Activated CD4-positive, alpha-beta T cell treated with anti-CD3 and anti-CD28 coated beads, Interleukin-2, amount 10 ng/mL, durations not matched to agents 24 days and 14 days (primary cell): ENCODE results near the gene ASPN. TPM values are rescaled to one million over a fixed set of nuclear protein-coding genes. Genes with fewer than 3 reads are reported as not detected.

Source experiments
- DNase-seq: peaks from one replicate; pipeline ENCODE4 v3.0.0; 2022
- H3K27ac Mint-ChIP-seq: one replicate; pipeline ENCODE4 v1.8.0; 2022; ENCODE audit warnings: mild to moderate bottlenecking, mixed read lengths
- H3K27me3 Mint-ChIP-seq: one replicate; pipeline ENCODE4 v1.8.0; 2022; ENCODE audit warnings: mixed read lengths
- H3K36me3 Mint-ChIP-seq: one replicate; pipeline ENCODE4 v1.8.0; 2022; ENCODE audit warnings: low read depth, mild to moderate bottlenecking, mixed read lengths
- H3K4me1 Mint-ChIP-seq: one replicate; pipeline ENCODE4 v1.8.0; 2021; ENCODE audit warnings: mixed read lengths
- H3K4me3 Mint-ChIP-seq: one replicate; pipeline ENCODE4 v1.8.0; 2022; ENCODE audit warnings: mild to moderate bottlenecking, moderate library complexity, mixed read lengths
- H3K9me3 Mint-ChIP-seq: one replicate; pipeline ENCODE4 v1.8.0; 2021; ENCODE audit warnings: mixed read lengths
- intact Hi-C: fragments of 100-400 bp; cut with micrococcal nuclease; formaldehyde crosslinking; loops from one replicate; pipeline ENCODE4 v1.15.1; 2023
- total RNA-seq: library from RNA; stranded (reverse); gene quantifications from 2 replicates; pipeline ENCODE4 v1.2.3, GENCODE V29; 2022

Gene ASPN
- total RNA-seq, 1 donor from 2014 or later = not detected

DNA sequence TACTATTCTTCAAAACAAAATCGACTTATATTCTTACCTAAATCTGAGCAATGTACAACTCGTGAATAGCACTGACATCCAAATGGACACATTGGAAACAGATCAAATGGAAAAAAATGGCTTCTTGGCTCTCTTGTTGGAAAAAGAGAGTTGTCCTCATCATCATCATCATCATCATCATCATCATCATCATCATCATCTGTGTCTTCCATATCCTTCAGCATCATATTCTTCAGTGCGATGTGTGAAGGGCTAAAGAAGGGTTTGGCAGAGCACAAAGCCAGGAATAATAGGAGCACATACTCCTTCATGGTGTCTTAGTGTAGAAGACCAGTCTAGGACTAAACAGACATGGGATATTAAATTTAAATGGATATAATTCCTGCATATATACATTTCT lies 7.7 kb downstream of the ASPN start:
- Mint-ChIP-seq H3K27me3 (no peaks in the 10 kb centered on the region), H3K4me3 (no peak overlapping the region), H3K27ac (no peak overlapping the region), H3K9me3 (no peaks in the 10 kb centered on the region), H3K36me3 (no peaks in the 10 kb centered on the region), H3K4me1 (no peaks in the 10 kb centered on the region)
- DNase-seq = no peak
- intact Hi-C loops = no loop called here

- Mint-ChIP-seq H3K4me3 (no peak overlapping the region), H3K27me3 (no peaks in the 10 kb centered on the region), H3K4me1 (no peaks in the 10 kb centered on the region), H3K9me3 (no peaks in the 10 kb centered on the region), H3K27ac (no peak overlapping the region), H3K36me3 (no peaks in the 10 kb centered on the region)
- intact Hi-C loops = no loop called here
- no peak for DNase-seq
Measured at GRCh38 chr9:92468206-92468605, 14.1 kb downstream of the ASPN start.

DNA sequence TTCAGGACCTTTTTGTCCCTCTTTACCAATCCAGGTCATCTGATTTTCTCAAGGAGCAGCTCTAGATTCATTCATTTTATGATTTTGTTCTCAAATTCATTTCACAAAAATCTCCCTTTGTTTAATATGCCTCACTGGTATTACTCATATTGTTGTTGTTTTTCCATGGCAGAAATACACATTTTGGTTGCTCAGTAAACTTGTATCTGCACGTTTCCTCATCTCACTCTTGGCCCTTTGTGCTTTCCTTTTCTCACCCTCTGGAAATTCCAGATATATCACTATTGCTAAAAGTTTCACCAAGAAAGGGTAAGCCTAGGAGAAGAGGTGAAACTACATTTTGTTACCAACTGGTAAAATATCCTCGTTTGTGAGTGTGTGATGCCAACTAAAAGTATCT lies 14.8 kb downstream of the ASPN start:
- Mint-ChIP-seq H3K4me1 (no peaks in the 10 kb centered on the region), H3K36me3 (no peaks in the 10 kb centered on the region), H3K27ac (no peak overlapping the region), H3K9me3 (no peaks in the 10 kb centered on the region), H3K27me3 (no peaks in the 10 kb centered on the region), H3K4me3 (no peak overlapping the region)
- intact Hi-C loops = no loop called here
- DNase-seq = no peak

DNA sequence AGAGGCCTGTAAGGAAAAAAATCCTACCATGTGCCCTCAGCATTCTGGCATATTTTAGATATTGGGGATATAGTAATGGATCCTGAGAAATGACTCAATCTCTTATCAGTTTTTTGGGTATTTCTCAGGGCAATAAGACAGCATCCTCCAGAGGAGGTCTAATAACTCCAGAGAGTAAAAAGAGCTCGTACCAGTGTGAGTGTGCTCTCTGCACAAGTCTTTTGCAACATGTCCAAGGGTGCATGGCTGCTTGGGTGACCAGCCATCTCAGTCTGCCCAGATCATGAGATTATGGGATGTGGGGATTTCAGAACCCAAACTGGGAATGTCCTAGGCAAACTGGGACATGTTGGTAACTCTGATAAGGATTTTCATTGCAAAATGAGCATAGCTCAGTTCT lies 15.3 kb downstream of the ASPN start:
- intact Hi-C loops = no loop called here
- Mint-ChIP-seq H3K27ac (no peak overlapping the region), H3K36me3 (no peaks in the 10 kb centered on the region), H3K27me3 (no peaks in the 10 kb centered on the region), H3K9me3 (no peaks in the 10 kb centered on the region), H3K4me1 (no peaks in the 10 kb centered on the region), H3K4me3 (no peak overlapping the region)
- DNase-seq = peak; percentile 34

DNA sequence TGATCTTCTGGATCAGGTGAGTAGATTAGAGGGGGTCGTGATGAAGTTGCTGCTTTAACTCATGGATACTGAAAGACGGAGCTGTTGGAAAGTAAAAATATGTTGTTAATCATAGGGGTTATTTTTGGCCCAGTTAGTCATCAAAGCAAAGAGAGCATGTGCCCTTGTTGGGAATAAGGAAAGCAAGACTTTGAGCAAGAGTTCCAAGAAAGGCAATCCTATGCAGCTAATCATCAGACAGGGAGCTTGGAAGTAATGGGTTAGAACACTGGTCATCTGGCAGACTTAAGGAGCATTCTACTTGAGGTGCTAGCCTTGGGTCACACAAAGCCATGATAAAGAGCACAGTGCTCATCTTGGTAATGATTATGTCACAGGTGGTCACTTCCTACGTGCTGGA lies 18.3 kb downstream of the ASPN start:
- no peak overlapping the region for H3K27ac Mint-ChIP-seq
- no peak overlapping the region for H3K4me3 Mint-ChIP-seq
- no peaks in the 10 kb centered on the region for H3K4me1 Mint-ChIP-seq
- DNase-seq = no peak
- H3K9me3 Mint-ChIP-seq = no peaks in the 10 kb centered on the region
- intact Hi-C loops = no loop called here
- H3K36me3 Mint-ChIP-seq = no peaks in the 10 kb centered on the region
- no peaks in the 10 kb centered on the region for H3K27me3 Mint-ChIP-seq

GRCh38 chr9:92463387-92463786 lies 18.9 kb downstream of the ASPN start:
- Mint-ChIP-seq H3K4me3 (no peak overlapping the region), H3K4me1 (no peaks in the 10 kb centered on the region), H3K9me3 (no peaks in the 10 kb centered on the region), H3K27me3 (no peaks in the 10 kb centered on the region), H3K36me3 (no peaks in the 10 kb centered on the region), H3K27ac (no peak overlapping the region)
- intact Hi-C loops = no loop called here
- DNase-seq = no peak

DNA sequence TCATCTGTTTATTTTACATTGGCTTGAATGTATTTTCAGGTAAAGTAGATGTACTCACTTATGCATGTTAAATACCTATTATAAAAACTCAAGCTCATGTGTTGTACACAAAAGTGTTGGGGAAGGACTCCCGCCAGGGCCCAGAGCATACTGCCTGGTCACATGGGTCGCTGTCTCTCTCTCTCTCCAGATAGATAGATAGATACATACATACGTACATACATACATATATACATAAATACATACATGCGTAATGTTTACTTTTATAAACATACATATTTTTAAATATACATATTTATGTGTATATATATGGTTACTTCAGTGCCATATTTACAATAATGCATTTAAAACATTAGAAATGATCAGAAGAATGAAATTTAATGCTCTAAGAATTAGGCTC lies 24.7 kb downstream of the ASPN start:
- no peak overlapping the region for H3K4me3 Mint-ChIP-seq
- intact Hi-C loops = no loop called here
- no peak overlapping the region for H3K27ac Mint-ChIP-seq
- no peaks in the 10 kb centered on the region for H3K27me3 Mint-ChIP-seq
- H3K9me3 Mint-ChIP-seq = no peaks in the 10 kb centered on the region
- no peaks in the 10 kb centered on the region for H3K4me1 Mint-ChIP-seq
- no peaks in the 10 kb centered on the region for H3K36me3 Mint-ChIP-seq
- no peak for DNase-seq

DNA sequence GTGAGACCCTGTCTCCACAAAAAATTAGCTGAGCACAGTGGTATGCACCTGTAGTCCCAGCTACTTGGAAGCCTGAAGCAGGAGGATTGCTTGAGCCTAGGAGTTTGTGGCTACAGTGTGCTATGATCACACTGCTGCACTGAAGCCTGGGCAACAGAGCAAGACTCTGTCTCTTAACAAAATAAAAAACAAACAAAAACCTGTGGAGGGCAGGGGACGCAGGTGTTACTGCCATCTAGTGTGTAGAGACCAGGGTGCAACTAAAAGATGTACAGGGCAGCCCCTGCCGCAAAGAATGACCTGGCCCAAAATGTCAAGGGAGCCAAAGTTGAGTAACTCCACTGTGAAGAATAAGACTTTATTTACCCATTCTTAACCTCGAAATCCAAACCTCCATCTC lies 27.1 kb downstream of the ASPN start:
- no peaks in the 10 kb centered on the region for H3K36me3 Mint-ChIP-seq
- H3K27me3 Mint-ChIP-seq = no peaks in the 10 kb centered on the region
- intact Hi-C loops = no loop called here
- H3K4me1 Mint-ChIP-seq = no peaks in the 10 kb centered on the region
- H3K4me3 Mint-ChIP-seq = no peak overlapping the region
- no peaks in the 10 kb centered on the region for H3K9me3 Mint-ChIP-seq
- no peak overlapping the region for H3K27ac Mint-ChIP-seq
- peak; percentile 59 for DNase-seq

DNA sequence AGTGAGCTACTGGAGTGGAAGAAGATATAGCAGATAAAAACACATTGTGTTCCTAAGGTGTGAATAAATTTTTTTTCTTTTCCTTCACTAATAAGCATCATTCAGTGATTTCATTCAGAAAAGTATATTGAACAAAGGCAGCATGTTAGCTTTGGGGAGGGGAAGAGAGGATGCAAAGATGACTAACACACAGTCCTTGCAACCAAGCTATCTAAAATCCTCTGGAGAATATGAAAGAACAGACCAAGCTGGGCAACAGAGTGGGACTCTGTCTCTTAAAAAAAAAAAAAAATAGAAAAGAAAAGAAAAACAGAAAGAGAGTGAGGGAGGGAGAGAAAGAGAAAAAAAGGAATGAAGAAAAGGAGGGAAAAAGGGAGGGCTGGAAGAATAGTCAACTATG lies 35.8 kb downstream of the ASPN start:
- Mint-ChIP-seq H3K36me3 (no peaks in the 10 kb centered on the region), H3K9me3 (no peaks in the 10 kb centered on the region), H3K27ac (no peak overlapping the region), H3K27me3 (no peaks in the 10 kb centered on the region), H3K4me1 (no peaks in the 10 kb centered on the region), H3K4me3 (no peak overlapping the region)
- DNase-seq = no peak
- intact Hi-C loops = no loop called here

- Mint-ChIP-seq H3K4me1 (peaks cover 6% of the 10 kb centered on the region), H3K9me3 (no peaks in the 10 kb centered on the region), H3K27me3 (no peaks in the 10 kb centered on the region), H3K36me3 (no peaks in the 10 kb centered on the region), H3K4me3 (no peak overlapping the region), H3K27ac (no peak overlapping the region)
- intact Hi-C loops = no loop called here
- peak; percentile 46 for DNase-seq
Measured at GRCh38 chr9:92444841-92445240, 37.5 kb downstream of the ASPN start.

DNA sequence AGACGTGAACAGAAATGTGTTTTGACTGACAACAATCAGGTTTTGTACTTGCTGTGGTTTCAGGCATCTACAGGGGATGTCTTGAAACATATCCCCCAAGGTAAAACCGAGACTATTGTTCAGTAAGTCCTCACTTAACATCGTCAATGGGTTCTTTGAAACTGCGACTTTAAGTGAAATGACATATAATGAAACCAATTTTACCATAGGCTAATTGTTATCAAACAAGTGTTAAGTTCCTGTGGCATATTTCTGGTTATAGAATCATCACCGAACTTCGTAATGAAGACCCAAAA lies 41.6 kb downstream of the ASPN start:
- H3K27me3 Mint-ChIP-seq = no peaks in the 10 kb centered on the region
- no peak overlapping the region for H3K27ac Mint-ChIP-seq
- peak overlapping the region; percentile 7 for H3K4me3 Mint-ChIP-seq
- H3K36me3 Mint-ChIP-seq = no peaks in the 10 kb centered on the region
- peaks cover 7% of the 10 kb centered on the region for H3K4me1 Mint-ChIP-seq
- no peak for DNase-seq
- intact Hi-C loops = no loop called here
- no peaks in the 10 kb centered on the region for H3K9me3 Mint-ChIP-seq

DNA sequence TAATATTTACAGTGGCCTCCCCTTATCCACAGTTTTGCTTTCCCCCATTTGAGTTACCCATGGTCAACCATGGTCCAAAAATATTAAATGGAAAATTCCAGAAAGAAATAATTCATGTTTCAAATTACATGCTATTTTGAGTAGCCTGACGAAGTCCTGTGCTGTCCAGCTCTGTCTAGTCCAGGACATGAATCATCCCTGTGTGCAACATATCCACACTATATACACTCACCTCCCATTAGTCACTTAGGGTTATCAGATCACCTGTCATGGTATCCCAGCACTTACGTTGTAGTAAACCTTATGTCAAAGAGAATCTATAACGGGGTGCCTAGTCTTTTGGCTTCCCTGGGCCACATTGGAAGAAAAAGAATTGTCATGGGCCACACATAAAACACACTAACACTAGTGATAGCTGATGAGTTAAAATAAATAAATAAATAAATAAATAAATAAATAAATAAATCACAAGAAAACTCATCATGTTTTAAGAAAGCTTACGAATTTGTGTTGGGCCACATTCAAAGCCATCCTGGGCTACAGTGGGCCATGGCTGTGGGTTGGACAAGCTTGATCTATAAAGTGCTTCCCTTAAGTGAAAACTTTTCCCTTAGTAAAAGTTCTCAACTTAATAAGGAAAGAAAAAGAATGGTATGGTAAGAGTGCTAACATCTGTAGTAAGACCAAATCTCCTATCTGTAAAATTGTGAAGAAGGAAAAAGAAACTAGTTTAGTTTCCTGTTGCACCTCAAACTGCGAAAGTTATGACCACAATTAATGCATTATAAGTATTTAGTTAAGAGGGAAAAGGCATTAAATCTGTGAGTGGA lies 42.2 kb downstream of the ASPN start:
- Mint-ChIP-seq H3K4me1 (peaks cover 7% of the 10 kb centered on the region), H3K27me3 (no peaks in the 10 kb centered on the region), H3K27ac (no peak overlapping the region), H3K9me3 (no peaks in the 10 kb centered on the region), H3K4me3 (peak overlapping the region; percentile 7), H3K36me3 (no peaks in the 10 kb centered on the region)
- intact Hi-C loops = no loop called here
- no peak for DNase-seq

DNA sequence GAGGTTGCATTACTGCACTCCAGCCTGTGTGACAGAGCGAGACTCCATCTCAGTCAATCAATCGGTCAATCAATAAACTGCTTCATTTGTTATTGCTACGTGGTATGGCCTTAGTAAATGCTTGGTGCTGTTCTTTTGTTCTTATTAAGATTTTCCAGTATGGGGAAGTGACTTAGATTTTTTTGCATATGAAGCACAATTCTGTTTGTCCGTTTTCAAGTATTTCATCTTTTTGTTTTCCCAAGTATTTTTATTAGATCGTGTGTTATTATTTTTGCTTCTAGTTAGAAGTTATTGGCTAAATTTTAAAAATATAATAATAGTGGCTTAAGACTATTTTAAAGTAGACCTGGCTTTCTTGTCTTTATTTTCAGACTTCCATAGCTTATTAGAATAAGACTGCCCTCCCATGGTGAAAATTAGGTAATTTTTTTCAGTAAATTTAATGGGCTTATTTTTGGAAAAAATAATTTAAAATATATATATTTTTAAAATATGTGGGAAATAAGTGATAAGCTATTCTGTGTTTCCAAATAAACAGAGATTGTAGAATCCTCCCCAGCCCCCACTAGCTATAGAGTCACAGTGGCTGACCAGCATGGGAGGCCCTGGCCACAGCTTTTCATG lies 43.3 kb downstream of the ASPN start:
- Mint-ChIP-seq H3K27ac (no peak overlapping the region), H3K27me3 (no peaks in the 10 kb centered on the region), H3K9me3 (no peaks in the 10 kb centered on the region), H3K4me1 (peaks cover 7% of the 10 kb centered on the region), H3K4me3 (no peak overlapping the region), H3K36me3 (no peaks in the 10 kb centered on the region)
- DNase-seq = no peak
- intact Hi-C loops = no loop called here

- H3K36me3 Mint-ChIP-seq = peaks cover 1% of the 10 kb centered on the region
- peaks cover 3% of the 10 kb centered on the region for H3K4me1 Mint-ChIP-seq
- intact Hi-C loops = no loop called here
- no peak overlapping the region for H3K27ac Mint-ChIP-seq
- DNase-seq = no peak
- no peak overlapping the region for H3K4me3 Mint-ChIP-seq
- no peaks in the 10 kb centered on the region for H3K9me3 Mint-ChIP-seq
- H3K27me3 Mint-ChIP-seq = no peaks in the 10 kb centered on the region
Measured at GRCh38 chr9:92435263-92435662, 47.0 kb downstream of the ASPN start.
